ENCODE results near the gene GATA2.

GATA2 gene

GRCh38 chr3:128429751-128430150 lies 63.2 kb downstream of the GATA2 start:
- no peak overlapping the region for H3K4me3 ChIP-seq (ENCODE audit: low read depth, low read length)
- no peak for TF ChIP-seq CTCF (IDR thresholded peaks at IDR 0.05; ENCODE audit: low read depth, low read length, missing control alignments)
- in situ Hi-C loops (cut with HindIII; ENCODE audit: low sequenced_read_pairs) = no loop called here
- no peak for DNase-seq (ENCODE audit: low read depth)
